Mesenchymal stem cell (in vitro differentiated cells and primary cell): Measurements from ENCODE around the gene ZSWIM3.

Experiments used
- DNase-seq: peaks from one replicate; pipeline ENCODE4 v3.0.0-alpha.2; 2013
- H2AFZ ChIP-seq: one replicate; pipeline ENCODE4 v1.6.1; 2013; ENCODE audit warnings: low read depth, mild to moderate bottlenecking, control low read depth, inconsistent platforms, low read length, moderate library complexity
- H2AK5ac ChIP-seq: 2 replicates; pipeline ENCODE4 v1.6.1; 2013; ENCODE audit warnings: low read length, moderate library complexity, mild to moderate bottlenecking, inconsistent platforms; ENCODE audit not compliant: severe bottlenecking
- H2BK120ac ChIP-seq: one replicate; pipeline ENCODE4 v1.6.1; 2013; ENCODE audit warnings: low read depth, mild to moderate bottlenecking, inconsistent platforms, low read length, moderate library complexity
- H2BK12ac ChIP-seq, 2 experiments: one replicate each; pipeline ENCODE4 v1.6.1; 2013; ENCODE audit warnings: inconsistent platforms in 2 of 2, low read length in 2 of 2, mild to moderate bottlenecking in 2 of 2, moderate library complexity in 2 of 2, control low read depth in 1 of 2
- H2BK15ac ChIP-seq: one replicate; pipeline ENCODE4 v1.6.1; 2013; ENCODE audit warnings: mild to moderate bottlenecking, low read depth, inconsistent platforms; ENCODE audit not compliant: poor library complexity, severe bottlenecking
- H2BK5ac ChIP-seq: 2 replicates; pipeline ENCODE4 v1.6.1; 2013; ENCODE audit warnings: low read depth, mild to moderate bottlenecking, low read length, control low read depth, inconsistent platforms; ENCODE audit not compliant: poor library complexity, severe bottlenecking
- H3K14ac ChIP-seq, 2 experiments: one replicate each; pipeline ENCODE4 v1.6.1; 2013; ENCODE audit warnings: inconsistent platforms in 2 of 2, low read length in 2 of 2, control low read depth in 1 of 2, mild to moderate bottlenecking in 1 of 2, moderate library complexity in 1 of 2
- H3K18ac ChIP-seq, 2 experiments: one replicate each; pipeline ENCODE4 v1.6.1; 2013; ENCODE audit warnings: inconsistent platforms in 2 of 2, low read length in 2 of 2, control low read depth in 1 of 2, low read depth in 1 of 2, mild to moderate bottlenecking in 1 of 2
- H3K23ac ChIP-seq, 2 experiments: one replicate each; pipeline ENCODE4 v1.6.1; 2013; ENCODE audit warnings: inconsistent platforms in 2 of 2, low read length in 2 of 2, mild to moderate bottlenecking in 2 of 2, moderate library complexity in 2 of 2, control low read depth in 1 of 2
- H3K27ac ChIP-seq: 2 replicates; pipeline ENCODE4 v1.5.1; 2013; ENCODE audit warnings: mild to moderate bottlenecking, moderate library complexity, low read length, control low read depth, inconsistent platforms; ENCODE audit not compliant: poor library complexity, severe bottlenecking
- H3K27me3 ChIP-seq, 2 experiments: 2 replicates each; pipeline versions ENCODE4 v1.6.1 to v1.7.0; 2013; ENCODE audit warnings: low read length in 2 of 2, mild to moderate bottlenecking in 2 of 2, moderate library complexity in 2 of 2, control low read depth in 1 of 2, inconsistent platforms in 1 of 2; ENCODE audit not compliant: control insufficient read depth in 1 of 2, insufficient read depth in 1 of 2
- H3K36me3 ChIP-seq, 2 experiments: 2 replicates each; pipeline versions ENCODE4 v1.6.1 to v1.7.0; 2013; ENCODE audit warnings: low read length in 2 of 2, control low read depth in 1 of 2, inconsistent platforms in 1 of 2, low read depth in 1 of 2, mild to moderate bottlenecking in 1 of 2; ENCODE audit not compliant: insufficient read depth in 2 of 2, control insufficient read depth in 1 of 2
- H3K4ac ChIP-seq, 2 experiments: one replicate each; pipeline ENCODE4 v1.6.1; 2013; ENCODE audit warnings: inconsistent platforms in 2 of 2, low read length in 2 of 2, mild to moderate bottlenecking in 2 of 2, moderate library complexity in 2 of 2, control low read depth in 1 of 2, low read depth in 1 of 2
- H3K4me1 ChIP-seq: 2 replicates; pipeline ENCODE4 v1.6.1; 2013; ENCODE audit warnings: low read depth, low read length, control low read depth; ENCODE audit not compliant: control insufficient read depth, insufficient read depth
- H3K4me2 ChIP-seq: 2 replicates; pipeline ENCODE4 v1.6.1; 2013; ENCODE audit warnings: low read length, mild to moderate bottlenecking, inconsistent platforms; ENCODE audit not compliant: poor library complexity, severe bottlenecking
- H3K4me3 ChIP-seq, 2 experiments: 2 replicates each; pipeline versions ENCODE4 v1.5.1 to v1.7.0; 2013; ENCODE audit warnings: low read length in 2 of 2, mild to moderate bottlenecking in 2 of 2, control low read depth in 1 of 2, low read depth in 1 of 2; ENCODE audit not compliant: insufficient read depth in 1 of 2
- H3K79me1 ChIP-seq: replicated peaks from 2 replicates; pipeline ENCODE4 v1.6.1; 2013; ENCODE audit warnings: mild to moderate bottlenecking, control low read depth, low read length, inconsistent platforms; ENCODE audit not compliant: poor library complexity, severe bottlenecking
- H3K9ac ChIP-seq: 2 replicates; pipeline ENCODE4 v1.7.0; 2013; ENCODE audit warnings: mild to moderate bottlenecking, low read length, moderate library complexity
- H3K9me3 ChIP-seq: 2 replicates; pipeline ENCODE4 v1.7.0; 2013; ENCODE audit warnings: mild to moderate bottlenecking, low read length; ENCODE audit not compliant: control insufficient read depth
- H4K8ac ChIP-seq: one replicate; pipeline ENCODE4 v1.6.1; 2013; ENCODE audit warnings: inconsistent platforms, mild to moderate bottlenecking, low read length, moderate library complexity
- H4K91ac ChIP-seq: one replicate; pipeline ENCODE4 v1.6.1; 2013; ENCODE audit warnings: mild to moderate bottlenecking, low read length, inconsistent platforms
- WGBS: methylation state at CpG from one replicate; pipeline ENCODE4 v1.1.7; 2013; ENCODE audit warnings: mixed read lengths; 5-methylcytosine and 5-hydroxymethylcytosine counted together

The ZSWIM3 gene

GRCh38 chr20:45878076-45878761 is 20.8 kb downstream of the ZSWIM3 start:
- peaks cover 25 to 27% of the 10 kb centered on the region in 2 experiments for H3K36me3 ChIP-seq
- WGBS = 88% methylated on average over 13 of the region's 13 CpGs
- peak overlapping the region; percentile 18 for H3K9ac ChIP-seq
- H2BK12ac ChIP-seq = no peak overlapping the region
- H4K91ac ChIP-seq = no peak overlapping the region
- no peak overlapping the region for H2BK5ac ChIP-seq
- H3K18ac ChIP-seq = no peak overlapping the region
- H2BK15ac ChIP-seq = no peak overlapping the region
- no peak overlapping the region for H3K14ac ChIP-seq
- no peak overlapping the region for H2AK5ac ChIP-seq
- no peak overlapping the region for H3K4ac ChIP-seq
- H3K27ac ChIP-seq = no peak overlapping the region
- DNase-seq = no peak
- no peak overlapping the region for H4K8ac ChIP-seq
- no peak overlapping the region for H3K23ac ChIP-seq
- H3K4me2 ChIP-seq = no peak overlapping the region
- H3K9me3 ChIP-seq = no peaks in the 10 kb centered on the region
- peaks cover 6% of the 10 kb centered on the region for H3K79me1 ChIP-seq
- no peak overlapping the region for H3K4me3 ChIP-seq
- H2AFZ ChIP-seq = no peak overlapping the region
- H3K27me3 ChIP-seq = no peaks in the 10 kb centered on the region
- H3K4me1 ChIP-seq = peaks cover 6% of the 10 kb centered on the region
- H2BK120ac ChIP-seq = no peak overlapping the region

- peaks cover 18% of the 10 kb centered on the region for H3K4me1 ChIP-seq
- no peak within 1 kb of the TSS for H2BK12ac ChIP-seq
- H4K91ac ChIP-seq = peak within 1 kb of the TSS; percentile 55
- H2BK5ac ChIP-seq = no peak within 1 kb of the TSS
- no peak within 1 kb of the TSS for H3K23ac ChIP-seq
- peak within 1 kb of the TSS; percentile 30 for H2AFZ ChIP-seq
- WGBS = 2% methylated on average over 23 of the region's 23 CpGs
- peak within 1 kb of the TSS; percentile 80 to 89 for H3K4me3 ChIP-seq
- H3K4me2 ChIP-seq = peak within 1 kb of the TSS; percentile 89
- peak within 1 kb of the TSS; percentile 94 for H3K9ac ChIP-seq
- peaks cover 12% of the 10 kb centered on the region for H3K79me1 ChIP-seq
- H2BK120ac ChIP-seq = peak within 1 kb of the TSS; percentile 20
- peak within 1 kb of the TSS; percentile 55 to 91 for H3K18ac ChIP-seq
- peak within 1 kb of the TSS; percentile 74 for H2AK5ac ChIP-seq
- peak within 1 kb of the TSS; percentile 96 for H4K8ac ChIP-seq
- no peaks in the 10 kb centered on the region for H3K9me3 ChIP-seq
- H3K27ac ChIP-seq = peak within 1 kb of the TSS; percentile 28
- peak within 1 kb of the TSS; percentile 12 for H2BK15ac ChIP-seq
- DNase-seq = peak; percentile 99
- peak within 1 kb of the TSS in 1 of 2 experiments; percentile 85 for H3K14ac ChIP-seq
- H3K4ac ChIP-seq = peak within 1 kb of the TSS; percentile 59 to 80
- H3K36me3 ChIP-seq = peaks cover 35 to 38% of the 10 kb centered on the region in 2 experiments
- H3K27me3 ChIP-seq = no peaks in the 10 kb centered on the region
Measured at GRCh38 chr20:45880988-45881788, 23.8 kb downstream of the ZSWIM3 start, which contains the start of gene ZSWIM1. TSS of gene ZSWIM1 (plus strand) at chr20:45881227. CDS start at chr20:45882593, 1,366 bp downstream.

GRCh38 chr20:45882469-45883099 is 25.2 kb downstream of the ZSWIM3 start:
- Histone ChIP-seq H2AFZ (no peak overlapping the region), H3K23ac (no peak overlapping the region), H3K4me1 (peaks cover 20% of the 10 kb centered on the region), H2AK5ac (no peak overlapping the region), H3K9ac (no peak overlapping the region), H3K27me3 (no peaks in the 10 kb centered on the region), H4K8ac (no peak overlapping the region), H2BK5ac (no peak overlapping the region), H2BK15ac (no peak overlapping the region), H2BK120ac (no peak overlapping the region), H3K4me3 (no peak overlapping the region), H2BK12ac (no peak overlapping the region), H4K91ac (no peak overlapping the region), H3K36me3 (peaks cover 37 to 43% of the 10 kb centered on the region in 2 experiments), H3K4ac (no peak overlapping the region), H3K18ac (no peak overlapping the region), H3K9me3 (no peaks in the 10 kb centered on the region), H3K14ac (no peak overlapping the region), H3K27ac (no peak overlapping the region), H3K4me2 (no peak overlapping the region), H3K79me1 (peaks cover 24% of the 10 kb centered on the region)
- no peak for DNase-seq
- WGBS = 86% methylated on average over 4 of the region's 4 CpGs

- H2AFZ ChIP-seq = no peak overlapping the region
- 93% methylated on average over 9 of the region's 9 CpGs for whole genome bisulfite sequencing
- no peak overlapping the region for H2BK5ac ChIP-seq
- H3K4me3 ChIP-seq = no peak overlapping the region
- no peak overlapping the region for H2AK5ac ChIP-seq
- no peak overlapping the region for H4K91ac ChIP-seq
- H2BK12ac ChIP-seq = no peak overlapping the region
- no peak overlapping the region for H2BK120ac ChIP-seq
- DNase-seq = no peak
- peaks cover 20% of the 10 kb centered on the region for H3K4me1 ChIP-seq
- H2BK15ac ChIP-seq = no peak overlapping the region
- H3K14ac ChIP-seq = no peak overlapping the region
- no peaks in the 10 kb centered on the region for H3K27me3 ChIP-seq
- H3K23ac ChIP-seq = no peak overlapping the region
- H3K27ac ChIP-seq = no peak overlapping the region
- H3K36me3 ChIP-seq = peaks cover 32 to 42% of the 10 kb centered on the region in 2 experiments
- no peak overlapping the region for H3K9ac ChIP-seq
- H3K4ac ChIP-seq = no peak overlapping the region
- no peaks in the 10 kb centered on the region for H3K9me3 ChIP-seq
- H3K79me1 ChIP-seq = peaks cover 25% of the 10 kb centered on the region
- no peak overlapping the region for H3K4me2 ChIP-seq
- H3K18ac ChIP-seq = no peak overlapping the region
- H4K8ac ChIP-seq = no peak overlapping the region
Measured at GRCh38 chr20:45883100-45883469, 25.7 kb downstream of the ZSWIM3 start.
